Mucosa of descending colon (tissue), 3 donors: ENCODE results near the gene OPCML. TPM values are rescaled to one million over a fixed set of nuclear protein-coding genes. Genes with fewer than 3 reads are reported as not detected.
A peak's percentile ranks its signal among the peaks of the same experiment; 100 is the strongest.

Experiments
- ATAC-seq: fragments of 200-7000 bp; cut with Tn5 transposase; one replicate; pipeline ENCODE4 v1.9.1; 2020; ENCODE audit warnings: mild to moderate bottlenecking, moderate library complexity
- DNase-seq, 3 donors: peaks; one replicate each; pipeline ENCODE4 v3.0.0-alpha.2; 2020
- H3K36me3 ChIP-seq: fragments of 200-600 bp; one replicate; pipeline ENCODE4 v1.8.0; 2021; ENCODE audit warnings: low read depth, mild to moderate bottlenecking
- H3K4me1 ChIP-seq: fragments of 200-600 bp; one replicate; pipeline ENCODE4 v1.8.0; 2021; ENCODE audit warnings: low read depth, mild to moderate bottlenecking
- H3K4me3 ChIP-seq: fragments of 200-600 bp; one replicate; pipeline ENCODE4 v1.8.0; 2021; ENCODE audit warnings: mild to moderate bottlenecking
- H3K9me3 ChIP-seq: fragments of 200-600 bp; one replicate; pipeline ENCODE4 v1.8.0; 2021; ENCODE audit warnings: mild to moderate bottlenecking
- CTCF ChIP-seq: fragments of 200-600 bp; IDR thresholded peaks from one replicate; pipeline ENCODE4 v1.8.0; 2022; ENCODE audit warnings: antibody characterized with exemption, mild to moderate bottlenecking
- intact Hi-C, 2 donors: fragments of 100-400 bp; cut with DNase I in 1 of 2; cut with micrococcal nuclease in 1 of 2; formaldehyde crosslinking; loops; one replicate each; pipeline versions ENCODE4 v1.11.0 to v1.11.1; 2022; cut with DNase I, micrococcal nuclease
- total RNA-seq, 3 donors: library from RNA; stranded (reverse); fragmentation: NEBNext Ultra II Directional in 2 of 3; extraction: Animal tissue kit (Norgen Biotek cat#: 25700) in 2 of 3; gene quantifications; one replicate each; pipeline versions ENCODE4 v1.2.1 to v1.2.4, GENCODE V29; 2021 to 2023
- donor health status: DM: no; HTN: no; CAD: no; lungs with moderate emphysema.
- donor health status: DM: no; HTN: no; CAD: no.
- donor health status: DM: no; HTN: yes; CAD: no.

Gene OPCML
- total RNA-seq, 3 donors from 2014 or later = 0.10 to 0.47 TPM; not detected in 1

DNA sequence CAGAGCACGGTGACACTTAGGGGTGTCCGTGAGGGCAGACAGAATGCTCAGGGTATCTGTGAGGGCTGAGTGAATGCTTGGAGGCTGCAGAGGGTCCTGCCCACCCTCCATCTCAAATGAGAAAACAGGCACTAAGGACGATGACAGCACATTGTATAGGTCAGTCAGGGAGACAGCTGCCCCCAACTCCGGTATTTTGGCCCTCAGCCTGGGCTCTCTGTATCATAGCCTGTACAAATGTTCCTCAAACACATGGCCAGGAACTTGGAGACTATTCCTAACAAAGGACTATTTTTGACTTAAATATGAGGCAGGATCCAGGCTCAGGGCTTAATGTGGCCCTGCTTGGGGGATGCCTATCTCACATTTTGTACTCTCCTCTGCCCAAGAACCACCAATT, 145.4 kb downstream of the OPCML start:
- ATAC-seq (no peak), DNase-seq (no peak)
- intact Hi-C loops = no loop called here
- Histone ChIP-seq H3K9me3 (no peaks in the 10 kb centered on the region), H3K36me3 (no peaks in the 10 kb centered on the region), H3K4me1 (peaks cover 10% of the 10 kb centered on the region), H3K4me3 (no peak overlapping the region)
- no peak for TF ChIP-seq CTCF

GRCh38 chr11:133386262-133386661, 146.0 kb downstream of the OPCML start:
- peak; percentile 21 for ATAC-seq
- H3K36me3 ChIP-seq = no peaks in the 10 kb centered on the region

DNA sequence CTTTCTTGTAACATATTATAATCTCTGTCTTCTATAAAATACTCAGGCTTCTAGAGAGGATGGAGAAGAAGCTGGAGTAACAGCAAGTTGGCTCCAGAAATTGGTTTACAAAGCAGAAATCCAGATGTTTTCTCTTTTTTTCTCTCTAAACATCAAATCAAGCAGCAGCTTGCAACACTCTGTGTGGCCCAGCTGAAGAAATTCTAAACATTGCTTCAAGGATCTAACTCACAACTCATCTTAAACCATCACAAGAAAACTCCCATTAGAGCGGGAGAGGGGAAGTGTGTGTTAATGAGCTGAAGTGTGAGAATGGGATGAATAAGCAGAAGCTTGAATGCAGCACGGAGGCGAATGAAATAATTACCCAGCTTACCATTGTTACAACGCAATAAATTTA, 146.5 kb downstream of the OPCML start:
- no peak overlapping the region for H3K4me3 ChIP-seq
- H3K4me1 ChIP-seq = peaks cover 10% of the 10 kb centered on the region
- no peaks in the 10 kb centered on the region for H3K9me3 ChIP-seq
- ATAC-seq (no peak), DNase-seq (no peak)
- no peak for TF ChIP-seq CTCF
- H3K36me3 ChIP-seq = no peaks in the 10 kb centered on the region
- intact Hi-C loops = no loop called here

More at GRCh38 chr11:133386262-133386661, 146.0 kb downstream of the OPCML start:
- DNase-seq = no peak
- Histone ChIP-seq H3K9me3 (no peaks in the 10 kb centered on the region), H3K4me3 (no peak overlapping the region), H3K4me1 (peaks cover 10% of the 10 kb centered on the region)
- intact Hi-C loops = no loop called here
- no peak for TF ChIP-seq CTCF

- no peaks in the 10 kb centered on the region for H3K9me3 ChIP-seq
- intact Hi-C loops = no loop called here
- H3K4me3 ChIP-seq = no peak overlapping the region
- no peaks in the 10 kb centered on the region for H3K36me3 ChIP-seq
- peaks cover 10% of the 10 kb centered on the region for H3K4me1 ChIP-seq
- DNase-seq (no peak), ATAC-seq (no peak)
- TF ChIP-seq CTCF = no peak
These were observed 147.6 kb downstream of the OPCML start for GRCh38 chr11:133384731-133385130.

GRCh38 chr11:133383689-133384088, 148.6 kb downstream of the OPCML start:
- no peak overlapping the region for H3K4me3 ChIP-seq
- intact Hi-C loops = no loop called here
- peaks cover 10% of the 10 kb centered on the region for H3K4me1 ChIP-seq
- H3K36me3 ChIP-seq = no peaks in the 10 kb centered on the region
- DNase-seq = no peak
- H3K9me3 ChIP-seq = no peaks in the 10 kb centered on the region
- TF ChIP-seq CTCF = no peak
- no peak for ATAC-seq

DNA sequence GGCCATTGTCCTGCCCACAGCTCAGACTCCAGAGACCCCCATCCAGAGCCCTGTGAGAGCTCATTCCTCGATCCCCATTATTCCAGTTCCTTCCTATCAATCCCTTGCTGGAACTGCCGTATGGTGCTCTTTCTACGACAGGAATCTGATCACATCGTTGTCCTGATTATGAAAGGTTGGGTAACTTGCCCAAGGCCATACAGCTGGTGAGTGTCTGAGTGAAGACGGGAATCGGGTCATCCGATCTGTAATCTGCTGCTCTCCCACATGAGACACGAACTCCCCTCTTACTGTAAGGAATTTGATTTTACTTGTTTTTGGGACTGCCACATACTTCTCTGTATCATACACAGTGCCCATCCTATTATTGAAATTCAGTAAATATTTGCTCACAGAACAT, 149.1 kb downstream of the OPCML start:
- DNase-seq (no peak), ATAC-seq (no peak)
- Histone ChIP-seq H3K4me3 (no peak overlapping the region), H3K36me3 (no peaks in the 10 kb centered on the region), H3K9me3 (no peaks in the 10 kb centered on the region), H3K4me1 (peaks cover 10% of the 10 kb centered on the region)
- intact Hi-C loops = no loop called here
- no peak for TF ChIP-seq CTCF
